K562 (cell line): ENCODE data around the gene OTUD5. TPM values are rescaled to one million over a fixed set of nuclear protein-coding genes. Genes with fewer than 3 reads are reported as not detected.

ENCODE experiments used
- KHSRP ChIP-seq: fragments of 450-650 bp; IDR thresholded peaks from 2 replicates; pipeline ENCODE4 v1.6.1; 2017
- ZBTB8A ChIP-seq: fragments of 450-650 bp; IDR thresholded peaks from 2 replicates; pipeline ENCODE4 v1.6.1; 2018; ENCODE audit warnings: mild to moderate bottlenecking, moderate library complexity; ENCODE audit not compliant: partially characterized antibody
- ZNF282 ChIP-seq: sonication (generic); formaldehyde crosslinking; IDR thresholded peaks from 2 replicates; pipeline ENCODE4 v1.8.1; 2023; ENCODE audit warnings: missing genetic modification reagents
- ZNF445 ChIP-seq: fragments of 250-450 bp; sonication (Bioruptor Pico); IDR thresholded peaks from 2 replicates; pipeline ENCODE4 v1.4.0; 2020; ENCODE audit warnings: low read depth, mild to moderate bottlenecking, moderate library complexity
- polyA plus RNA-seq, 8 experiments: library from polyadenylated mRNA; depleted of rRNA in 4 of 8; stranded (reverse) in 5 of 8; unstranded in 3 of 8; fragments of >200 nt; fragmentation: Nextera tagmentation in 2 of 8; fragmentation: Illumina TruSeq in 1 of 8; extraction: Ambion mirVana in 2 of 8; extraction: Trizol in 1 of 8; gene quantifications; 2 replicates each; pipeline versions ENCODE4 v1.2.1 to v1.2.3, GENCODE V29; 2011 to 2014; ENCODE audit warnings: inconsistent platforms in 1 of 8, missing spikeins in 1 of 8
- total RNA-seq, 7 experiments: library from RNA; depleted of rRNA in 6 of 7; stranded (reverse); fragments of >200 nt in 6 of 7; fragmentation: Illumina TruSeq in 2 of 7; extraction: Trizol in 2 of 7; gene quantifications; 2 replicates each; pipeline versions ENCODE4 v1.2.1 to v1.2.3, GENCODE V29; 2011 to 2021; ENCODE audit warnings: low replicate concordance in 1 of 7
- TF ChIP-seq, protein P1 (sequence below): fragments of 200-400 bp; formaldehyde crosslinking; IDR thresholded peaks from 2 replicates; pipeline ENCODE4 v1.6.1; 2017; ENCODE audit warnings: mild to moderate bottlenecking, low read depth, low read length, moderate library complexity
- TF ChIP-seq, protein P2 (sequence below): sonication (generic); formaldehyde crosslinking; IDR thresholded peaks from 2 replicates; pipeline ENCODE4 v1.8.0; 2023; ENCODE audit warnings: mild to moderate bottlenecking, missing genetic modification reagents

OTUD5 gene
- total and polyA plus RNA-seq, 9 of the 15 experiments (the other 6 are each of a cell fraction or from before 2014, with no cell fraction given), result 3.6 to 102 (median 59.0) TPM

DNA sequence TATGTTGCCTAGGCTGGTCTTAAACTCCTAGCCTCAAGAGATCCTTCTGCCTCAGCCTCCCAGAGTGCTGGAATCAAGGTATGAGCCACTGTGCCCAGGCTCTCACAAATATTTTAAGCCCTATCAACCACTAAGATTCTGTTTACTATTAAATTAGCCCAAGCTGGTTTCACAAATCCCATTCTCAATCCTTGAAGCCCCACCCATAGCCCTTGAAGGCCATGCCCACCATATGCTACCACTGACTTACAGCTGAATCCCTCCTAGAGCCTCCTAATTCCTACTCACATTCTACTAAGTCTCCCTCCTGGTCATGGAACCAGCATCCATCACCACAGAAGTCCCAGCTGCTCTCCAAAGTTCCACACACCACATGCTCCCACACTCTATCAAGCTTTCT, 34.9 kb upstream of the OTUD5 start (continued):
- TF ChIP-seq, protein P1, sequence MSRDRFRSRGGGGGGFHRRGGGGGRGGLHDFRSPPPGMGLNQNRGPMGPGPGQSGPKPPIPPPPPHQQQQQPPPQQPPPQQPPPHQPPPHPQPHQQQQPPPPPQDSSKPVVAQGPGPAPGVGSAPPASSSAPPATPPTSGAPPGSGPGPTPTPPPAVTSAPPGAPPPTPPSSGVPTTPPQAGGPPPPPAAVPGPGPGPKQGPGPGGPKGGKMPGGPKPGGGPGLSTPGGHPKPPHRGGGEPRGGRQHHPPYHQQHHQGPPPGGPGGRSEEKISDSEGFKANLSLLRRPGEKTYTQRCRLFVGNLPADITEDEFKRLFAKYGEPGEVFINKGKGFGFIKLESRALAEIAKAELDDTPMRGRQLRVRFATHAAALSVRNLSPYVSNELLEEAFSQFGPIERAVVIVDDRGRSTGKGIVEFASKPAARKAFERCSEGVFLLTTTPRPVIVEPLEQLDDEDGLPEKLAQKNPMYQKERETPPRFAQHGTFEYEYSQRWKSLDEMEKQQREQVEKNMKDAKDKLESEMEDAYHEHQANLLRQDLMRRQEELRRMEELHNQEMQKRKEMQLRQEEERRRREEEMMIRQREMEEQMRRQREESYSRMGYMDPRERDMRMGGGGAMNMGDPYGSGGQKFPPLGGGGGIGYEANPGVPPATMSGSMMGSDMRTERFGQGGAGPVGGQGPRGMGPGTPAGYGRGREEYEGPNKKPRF, result no peak
- TF ChIP-seq, protein P2, sequence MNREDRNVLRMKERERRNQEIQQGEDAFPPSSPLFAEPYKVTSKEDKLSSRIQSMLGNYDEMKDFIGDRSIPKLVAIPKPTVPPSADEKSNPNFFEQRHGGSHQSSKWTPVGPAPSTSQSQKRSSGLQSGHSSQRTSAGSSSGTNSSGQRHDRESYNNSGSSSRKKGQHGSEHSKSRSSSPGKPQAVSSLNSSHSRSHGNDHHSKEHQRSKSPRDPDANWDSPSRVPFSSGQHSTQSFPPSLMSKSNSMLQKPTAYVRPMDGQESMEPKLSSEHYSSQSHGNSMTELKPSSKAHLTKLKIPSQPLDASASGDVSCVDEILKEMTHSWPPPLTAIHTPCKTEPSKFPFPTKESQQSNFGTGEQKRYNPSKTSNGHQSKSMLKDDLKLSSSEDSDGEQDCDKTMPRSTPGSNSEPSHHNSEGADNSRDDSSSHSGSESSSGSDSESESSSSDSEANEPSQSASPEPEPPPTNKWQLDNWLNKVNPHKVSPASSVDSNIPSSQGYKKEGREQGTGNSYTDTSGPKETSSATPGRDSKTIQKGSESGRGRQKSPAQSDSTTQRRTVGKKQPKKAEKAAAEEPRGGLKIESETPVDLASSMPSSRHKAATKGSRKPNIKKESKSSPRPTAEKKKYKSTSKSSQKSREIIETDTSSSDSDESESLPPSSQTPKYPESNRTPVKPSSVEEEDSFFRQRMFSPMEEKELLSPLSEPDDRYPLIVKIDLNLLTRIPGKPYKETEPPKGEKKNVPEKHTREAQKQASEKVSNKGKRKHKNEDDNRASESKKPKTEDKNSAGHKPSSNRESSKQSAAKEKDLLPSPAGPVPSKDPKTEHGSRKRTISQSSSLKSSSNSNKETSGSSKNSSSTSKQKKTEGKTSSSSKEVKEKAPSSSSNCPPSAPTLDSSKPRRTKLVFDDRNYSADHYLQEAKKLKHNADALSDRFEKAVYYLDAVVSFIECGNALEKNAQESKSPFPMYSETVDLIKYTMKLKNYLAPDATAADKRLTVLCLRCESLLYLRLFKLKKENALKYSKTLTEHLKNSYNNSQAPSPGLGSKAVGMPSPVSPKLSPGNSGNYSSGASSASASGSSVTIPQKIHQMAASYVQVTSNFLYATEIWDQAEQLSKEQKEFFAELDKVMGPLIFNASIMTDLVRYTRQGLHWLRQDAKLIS (CRISPR knock-in tag), result no peak
- TF ChIP-seq ZBTB8A (no peak), KHSRP (no peak), ZNF282 (CRISPR knock-in tag) (no peak), ZNF445 (CRISPR knock-in tag) (no peak)
